ENCODE measurements around the gene DHX8. TPM values are rescaled to one million over a fixed set of nuclear protein-coding genes. Genes with fewer than 3 reads are reported as not detected.

Gene DHX8
- 44.1 and 47.5 TPM in 2 replicates for total RNA-seq

DNA sequence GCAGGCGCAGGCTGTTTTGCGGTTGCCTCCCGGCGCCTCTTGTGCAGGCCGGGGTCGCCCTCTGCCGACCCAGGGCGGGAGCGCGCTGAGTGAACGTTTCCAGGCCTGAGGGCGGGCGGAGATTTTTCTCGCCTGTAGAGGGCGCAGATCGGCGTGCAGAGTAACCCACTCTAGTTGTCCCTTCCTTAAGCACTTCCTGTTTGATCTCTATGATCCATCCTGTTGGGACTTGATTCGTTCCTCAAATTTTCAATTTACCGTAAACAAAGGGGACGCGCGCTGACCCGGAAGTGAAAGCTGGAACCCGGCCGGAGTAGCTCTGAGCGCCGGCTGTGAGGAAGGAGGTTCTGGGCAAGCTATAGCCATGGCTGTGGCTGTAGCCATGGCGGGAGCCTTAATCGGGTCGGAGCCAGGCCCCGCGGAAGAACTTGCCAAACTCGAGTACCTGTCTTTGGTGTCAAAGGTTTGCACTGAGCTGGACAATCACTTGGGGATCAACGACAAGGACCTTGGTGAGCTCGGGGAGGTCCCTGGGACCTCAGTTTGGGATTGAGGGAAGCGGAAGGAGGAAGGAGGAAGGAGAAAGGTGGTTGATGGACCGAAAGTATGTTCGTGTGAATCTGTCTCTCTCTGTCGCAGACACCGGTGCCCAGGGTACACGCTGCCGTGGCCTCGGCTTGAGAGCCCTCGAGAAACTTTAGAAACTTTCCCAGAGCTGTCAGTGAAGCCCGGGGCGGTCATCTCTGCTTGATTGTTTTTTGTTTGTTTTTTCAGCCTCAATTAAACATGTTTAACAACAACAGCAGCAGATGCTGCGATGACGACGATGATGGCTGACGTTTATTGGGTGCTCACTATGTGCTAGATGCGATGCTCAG lies at the start of gene DHX8:
Gene DHX8 (plus strand): TSS at position 302 of the 878 bp plus-strand sequence. CDS start 63 bp downstream, at position 365.
- TF ChIP-seq, protein P1, sequence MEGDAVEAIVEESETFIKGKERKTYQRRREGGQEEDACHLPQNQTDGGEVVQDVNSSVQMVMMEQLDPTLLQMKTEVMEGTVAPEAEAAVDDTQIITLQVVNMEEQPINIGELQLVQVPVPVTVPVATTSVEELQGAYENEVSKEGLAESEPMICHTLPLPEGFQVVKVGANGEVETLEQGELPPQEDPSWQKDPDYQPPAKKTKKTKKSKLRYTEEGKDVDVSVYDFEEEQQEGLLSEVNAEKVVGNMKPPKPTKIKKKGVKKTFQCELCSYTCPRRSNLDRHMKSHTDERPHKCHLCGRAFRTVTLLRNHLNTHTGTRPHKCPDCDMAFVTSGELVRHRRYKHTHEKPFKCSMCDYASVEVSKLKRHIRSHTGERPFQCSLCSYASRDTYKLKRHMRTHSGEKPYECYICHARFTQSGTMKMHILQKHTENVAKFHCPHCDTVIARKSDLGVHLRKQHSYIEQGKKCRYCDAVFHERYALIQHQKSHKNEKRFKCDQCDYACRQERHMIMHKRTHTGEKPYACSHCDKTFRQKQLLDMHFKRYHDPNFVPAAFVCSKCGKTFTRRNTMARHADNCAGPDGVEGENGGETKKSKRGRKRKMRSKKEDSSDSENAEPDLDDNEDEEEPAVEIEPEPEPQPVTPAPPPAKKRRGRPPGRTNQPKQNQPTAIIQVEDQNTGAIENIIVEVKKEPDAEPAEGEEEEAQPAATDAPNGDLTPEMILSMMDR (IDR thresholded peaks at IDR 0.05; ENCODE audit: insufficient read depth, low read depth, low read length), result peak; percentile 100
- peak within 1 kb of the TSS; percentile 96 for H3K4me3 ChIP-seq (ENCODE audit: low read depth, low read length)
- peak; percentile 99 for DNase-seq (ENCODE audit: low read depth)

DNA sequence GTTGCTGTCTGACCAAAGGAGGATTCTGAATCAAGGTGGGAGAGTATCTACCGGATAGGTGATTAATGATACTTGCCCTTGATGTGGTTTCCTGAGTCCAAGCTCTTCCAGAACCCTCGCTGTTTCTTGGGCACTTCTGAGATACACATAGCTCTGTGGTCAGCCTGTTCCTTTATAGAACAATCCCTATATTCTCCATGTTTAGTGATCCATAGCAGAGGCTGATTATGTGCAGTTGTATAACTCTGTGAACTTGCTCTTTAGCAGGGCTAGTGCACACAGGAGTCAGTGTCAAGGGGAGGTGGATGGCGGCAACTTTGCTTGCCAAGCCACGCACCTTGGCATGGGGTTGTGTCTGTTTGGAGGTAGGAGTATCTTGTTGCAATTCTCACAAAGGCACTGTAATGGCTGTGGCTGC lies 48.9 kb upstream of the DHX8 start:
- DNase-seq (ENCODE audit: low read depth), result no peak
- TF ChIP-seq, protein P1 (IDR thresholded peaks at IDR 0.05; ENCODE audit: insufficient read depth, low read depth, low read length), result no peak

DNA sequence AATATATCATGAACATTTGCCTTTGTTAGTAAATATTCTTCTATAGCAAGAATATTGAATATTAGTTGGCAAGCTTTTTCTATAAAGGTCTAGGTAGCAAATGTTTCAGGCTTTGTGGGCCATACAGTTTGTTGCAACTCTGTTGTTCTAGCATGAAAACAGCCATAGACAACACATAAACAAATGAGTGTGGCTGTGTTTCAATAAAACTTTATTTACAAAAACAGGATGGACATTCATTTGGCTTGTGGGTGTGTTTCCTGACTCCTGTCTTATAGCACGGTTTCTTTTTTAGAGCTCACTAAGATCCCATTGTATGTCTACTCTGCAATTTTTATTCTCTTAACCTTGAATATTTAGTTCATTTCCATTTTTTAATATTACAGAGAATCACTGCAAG lies 46.0 kb upstream of the DHX8 start:
- H3K4me3 ChIP-seq (ENCODE audit: low read depth, low read length), result no peak overlapping the region
- TF ChIP-seq, protein P1 (IDR thresholded peaks at IDR 0.05; ENCODE audit: insufficient read depth, low read depth, low read length), result no peak
- no peak for DNase-seq (ENCODE audit: low read depth)

More for the DNA sequence above, 48.9 kb upstream of the DHX8 start:
- no peak overlapping the region for H3K4me3 ChIP-seq (ENCODE audit: low read depth, low read length)

DNA sequence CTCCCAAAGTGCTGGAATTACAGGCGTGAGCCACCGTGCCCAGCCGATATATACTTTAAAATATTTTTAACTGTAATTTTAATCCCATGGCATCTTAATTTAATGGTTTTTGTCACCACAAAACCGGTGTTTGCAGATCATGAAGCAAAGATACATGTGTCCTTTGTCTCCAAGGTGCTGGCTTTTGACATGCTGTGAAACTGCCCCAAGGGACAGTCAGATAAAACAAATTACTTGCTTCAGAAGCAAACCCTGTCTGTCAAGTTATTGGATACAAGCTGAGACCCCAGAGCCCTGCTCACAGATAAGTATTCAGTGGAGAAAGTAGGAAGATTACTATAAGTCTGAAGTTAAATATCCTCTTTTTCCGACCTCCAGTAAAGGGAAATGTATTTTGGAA lies 45.1 kb upstream of the DHX8 start:
- H3K4me3 ChIP-seq (ENCODE audit: low read depth, low read length), result no peak overlapping the region
- TF ChIP-seq, protein P1 (IDR thresholded peaks at IDR 0.05; ENCODE audit: insufficient read depth, low read depth, low read length), result no peak
- no peak for DNase-seq (ENCODE audit: low read depth)

DNA sequence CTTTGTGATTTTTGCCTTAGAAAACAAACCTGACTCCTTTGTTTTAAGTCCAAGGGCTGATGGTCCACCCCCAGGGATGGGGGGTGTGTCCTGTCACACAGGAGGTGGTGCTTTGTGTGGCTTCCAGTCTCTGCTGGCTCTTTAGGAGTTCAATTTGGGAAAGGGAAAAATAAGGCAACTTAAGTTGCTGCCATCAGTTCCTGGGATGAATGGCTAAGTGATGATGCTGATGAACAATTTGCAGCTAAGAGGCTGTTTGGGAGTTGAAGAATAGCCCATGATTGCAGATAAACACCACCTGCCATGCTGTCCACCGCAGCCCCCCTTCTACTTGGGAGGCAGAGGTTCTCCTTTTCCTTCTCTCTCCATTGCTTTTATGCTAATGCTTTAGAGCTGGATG lies 44.7 kb upstream of the DHX8 start:
- TF ChIP-seq, protein P1 (IDR thresholded peaks at IDR 0.05; ENCODE audit: insufficient read depth, low read depth, low read length), result no peak

DNA sequence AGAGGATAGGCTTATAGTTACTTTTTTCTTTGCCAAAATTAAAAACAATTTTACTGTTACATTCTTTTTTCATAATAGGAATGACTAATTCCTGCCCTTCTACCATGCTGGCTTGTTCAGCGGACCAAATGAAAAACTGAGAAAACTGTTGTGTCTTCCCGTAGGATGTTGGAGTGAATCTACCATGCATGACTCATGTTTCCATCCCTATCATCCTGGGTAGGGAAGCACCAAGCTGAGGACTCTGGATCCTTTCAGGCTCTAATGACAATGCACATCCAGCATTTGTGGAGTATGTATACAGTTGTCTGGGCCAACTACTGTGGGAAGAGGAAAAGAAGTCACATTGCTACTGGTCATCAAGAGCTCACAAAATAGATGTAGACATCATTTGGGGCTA lies 41.1 kb upstream of the DHX8 start:
- H3K4me3 ChIP-seq (ENCODE audit: low read depth, low read length), result no peak overlapping the region
- peak; percentile 48 for DNase-seq (ENCODE audit: low read depth)
- TF ChIP-seq, protein P1 (IDR thresholded peaks at IDR 0.05; ENCODE audit: insufficient read depth, low read depth, low read length), result no peak

More for the DNA sequence above, 44.7 kb upstream of the DHX8 start:
- no peak overlapping the region for H3K4me3 ChIP-seq (ENCODE audit: low read depth, low read length)
- DNase-seq (ENCODE audit: low read depth), result no peak
